Measurements from ENCODE around the gene COMMD2.

GRCh38 chr3:149732234-149732633 is 20.1 kb downstream of the COMMD2 start:
- TF ChIP-seq, protein P1, sequence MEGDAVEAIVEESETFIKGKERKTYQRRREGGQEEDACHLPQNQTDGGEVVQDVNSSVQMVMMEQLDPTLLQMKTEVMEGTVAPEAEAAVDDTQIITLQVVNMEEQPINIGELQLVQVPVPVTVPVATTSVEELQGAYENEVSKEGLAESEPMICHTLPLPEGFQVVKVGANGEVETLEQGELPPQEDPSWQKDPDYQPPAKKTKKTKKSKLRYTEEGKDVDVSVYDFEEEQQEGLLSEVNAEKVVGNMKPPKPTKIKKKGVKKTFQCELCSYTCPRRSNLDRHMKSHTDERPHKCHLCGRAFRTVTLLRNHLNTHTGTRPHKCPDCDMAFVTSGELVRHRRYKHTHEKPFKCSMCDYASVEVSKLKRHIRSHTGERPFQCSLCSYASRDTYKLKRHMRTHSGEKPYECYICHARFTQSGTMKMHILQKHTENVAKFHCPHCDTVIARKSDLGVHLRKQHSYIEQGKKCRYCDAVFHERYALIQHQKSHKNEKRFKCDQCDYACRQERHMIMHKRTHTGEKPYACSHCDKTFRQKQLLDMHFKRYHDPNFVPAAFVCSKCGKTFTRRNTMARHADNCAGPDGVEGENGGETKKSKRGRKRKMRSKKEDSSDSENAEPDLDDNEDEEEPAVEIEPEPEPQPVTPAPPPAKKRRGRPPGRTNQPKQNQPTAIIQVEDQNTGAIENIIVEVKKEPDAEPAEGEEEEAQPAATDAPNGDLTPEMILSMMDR (IDR thresholded peaks at IDR 0.05; ENCODE audit: low read depth, low read length, poor library complexity, severe bottlenecking) = no peak
- TF ChIP-seq EZH2phosphoT487 (IDR thresholded peaks at IDR 0.05; ENCODE audit: borderline replicate concordance, low read length) = no peak

Measured in DOHH2 (cell line).